Measurements from ENCODE around the gene NOA1.
"Not testable (repeated sequence)": the region's sequence is repeated elsewhere in the genome, so short reads cannot be mapped to it uniquely, and the experiment has no call there.

The NOA1 gene

GRCh38 chr4:56958111-56958517, 19.3 kb downstream of the NOA1 start:
- DNase-seq (ENCODE audit: low read depth, low spot score): no peak

- no peak for DNase-seq (ENCODE audit: low read depth, low spot score)
Measured at GRCh38 chr4:56953680-56954520, 23.5 kb downstream of the NOA1 start.

- no peak for DNase-seq (ENCODE audit: low read depth, low spot score)
Measured at GRCh38 chr4:56941403-56941802, 36.0 kb downstream of the NOA1 start.

GRCh38 chr4:56940971-56941370, 36.4 kb downstream of the NOA1 start:
- no peak for DNase-seq (ENCODE audit: low read depth, low spot score)

GRCh38 chr4:56940403-56940802, 37.0 kb downstream of the NOA1 start:
- DNase-seq (ENCODE audit: low read depth, low spot score): no peak

- DNase-seq (ENCODE audit: low read depth, low spot score): not testable (repeated sequence)
Measured at GRCh38 chr4:56939826-56940225, 37.6 kb downstream of the NOA1 start.

- no peak for DNase-seq (ENCODE audit: low read depth, low spot score)
Measured at GRCh38 chr4:56937262-56937661, 40.1 kb downstream of the NOA1 start.

GRCh38 chr4:56931924-56932323, 45.5 kb downstream of the NOA1 start:
- no peak for DNase-seq (ENCODE audit: low read depth, low spot score)

GRCh38 chr4:56930638-56931037, 46.8 kb downstream of the NOA1 start:
- no peak for DNase-seq (ENCODE audit: low read depth, low spot score)

GRCh38 chr4:56927196-56927595, 50.2 kb downstream of the NOA1 start:
- no peak for DNase-seq (ENCODE audit: low read depth, low spot score)

GRCh38 chr4:56914977-56915376, 62.4 kb downstream of the NOA1 start:
- not testable (repeated sequence) for DNase-seq (ENCODE audit: low read depth, low spot score)

GRCh38 chr4:56914336-56914735, 63.1 kb downstream of the NOA1 start:
- DNase-seq (ENCODE audit: low read depth, low spot score): no peak

All from activated CD4-positive, CD25-positive, alpha-beta regulatory T cell treated with anti-CD3 and anti-CD28 coated beads, Interleukin-2, amount 50 U/mL, for 16 hours (primary cell).